ENCODE measurements around the gene SLC15A1. TPM values are rescaled to one million over a fixed set of nuclear protein-coding genes. Genes with fewer than 3 reads are reported as not detected.

Gene SLC15A1
- polyA plus RNA-seq, 1 donor (not counting 4 experiments of a cell fraction or from before 2014, with no cell fraction given) = 0.10 TPM

- Histone ChIP-seq H3K4me3 (ENCODE audit: control insufficient read depth in 2 of 3, extremely low read depth in 1 of 3, insufficient read depth in 2 of 3, low read depth in 1 of 3, low read length in 3 of 3) (no peak overlapping the region), H3K36me3 (ENCODE audit: control insufficient read depth in 2 of 2, extremely low read depth in 1 of 2, insufficient read depth in 2 of 2, low read length in 2 of 2) (no peaks in the 10 kb centered on the region), H3K9me1 (ENCODE audit: control insufficient read depth, extremely low read depth, insufficient read depth, low read length) (no peaks in the 10 kb centered on the region), H3K27me3 (ENCODE audit: control insufficient read depth, extremely low read depth, insufficient read depth, low read length) (no peaks in the 10 kb centered on the region), H3K9me3 (ENCODE audit: control insufficient read depth, low read depth, low read length) (no peaks in the 10 kb centered on the region), H3K4me1 (ENCODE audit: control insufficient read depth, extremely low read depth, insufficient read depth, low read length) (no peaks in the 10 kb centered on the region), H2AFZ (ENCODE audit: control insufficient read depth, low read length) (no peak overlapping the region), H4K20me1 (ENCODE audit: control insufficient read depth, extremely low read depth, insufficient read depth, low read length) (no peaks in the 10 kb centered on the region), H3K27ac (ENCODE audit: control insufficient read depth, insufficient read depth, low read length) (no peak overlapping the region), H3K9ac (ENCODE audit: control insufficient read depth, extremely low read depth, insufficient read depth, low read length) (no peak overlapping the region), H3K79me2 (ENCODE audit: control insufficient read depth, insufficient read depth, low read length) (no peaks in the 10 kb centered on the region), H3K4me2 (ENCODE audit: control insufficient read depth, extremely low read depth, insufficient read depth, low read depth, low read length) (no peak overlapping the region)
- DNase-seq (ENCODE audit: low read depth, low spot score) (no peak), FAIRE-seq (no peak)
- dilution Hi-C loops (cut with MboI; ENCODE audit: extremely low pct_ligation_motif_present, low sequenced_read_pairs) = no loop called here
- no peak for TF ChIP-seq EZH2 (IDR thresholded peaks at IDR 0.05; ENCODE audit: low read length)
- TF ChIP-seq CTCF (optimal IDR thresholded peaks at IDR 0.05 in 1 of 3, IDR thresholded peaks at IDR 0.05 in 1 of 3, conservative IDR thresholded peaks at IDR 0.05 in 1 of 3; ENCODE audit: extremely low read depth in 1 of 3, insufficient read depth in 2 of 3, low read length in 3 of 3) = no peak
These were observed 101.9 kb downstream of the SLC15A1 start for GRCh38 chr13:98650396-98651107.

- no peaks in the 10 kb centered on the region for H3K9me3 ChIP-seq (ENCODE audit: control insufficient read depth, low read depth, low read length)
- no peak overlapping the region for H2AFZ ChIP-seq (ENCODE audit: control insufficient read depth, low read length)
- H3K4me1 ChIP-seq (ENCODE audit: control insufficient read depth, extremely low read depth, insufficient read depth, low read length) = no peaks in the 10 kb centered on the region
- DNase-seq (ENCODE audit: low read depth, low spot score) (no peak), FAIRE-seq (no peak)
- H3K4me3 ChIP-seq (ENCODE audit: control insufficient read depth in 2 of 3, extremely low read depth in 1 of 3, insufficient read depth in 2 of 3, low read depth in 1 of 3, low read length in 3 of 3) = no peak overlapping the region
- H3K36me3 ChIP-seq (ENCODE audit: control insufficient read depth in 2 of 2, extremely low read depth in 1 of 2, insufficient read depth in 2 of 2, low read length in 2 of 2) = no peaks in the 10 kb centered on the region
- no peak overlapping the region for H3K27ac ChIP-seq (ENCODE audit: control insufficient read depth, insufficient read depth, low read length)
- H3K9ac ChIP-seq (ENCODE audit: control insufficient read depth, extremely low read depth, insufficient read depth, low read length) = no peak overlapping the region
- no peaks in the 10 kb centered on the region for H4K20me1 ChIP-seq (ENCODE audit: control insufficient read depth, extremely low read depth, insufficient read depth, low read length)
- TF ChIP-seq CTCF (optimal IDR thresholded peaks at IDR 0.05 in 1 of 3, IDR thresholded peaks at IDR 0.05 in 1 of 3, conservative IDR thresholded peaks at IDR 0.05 in 1 of 3; ENCODE audit: extremely low read depth in 1 of 3, insufficient read depth in 2 of 3, low read length in 3 of 3) = no peak
- no peak overlapping the region for H3K4me2 ChIP-seq (ENCODE audit: control insufficient read depth, extremely low read depth, insufficient read depth, low read depth, low read length)
- no peaks in the 10 kb centered on the region for H3K79me2 ChIP-seq (ENCODE audit: control insufficient read depth, insufficient read depth, low read length)
- H3K9me1 ChIP-seq (ENCODE audit: control insufficient read depth, extremely low read depth, insufficient read depth, low read length) = no peaks in the 10 kb centered on the region
- no peaks in the 10 kb centered on the region for H3K27me3 ChIP-seq (ENCODE audit: control insufficient read depth, extremely low read depth, insufficient read depth, low read length)
- dilution Hi-C loops (cut with MboI; ENCODE audit: extremely low pct_ligation_motif_present, low sequenced_read_pairs) = no loop called here
These were observed 102.6 kb downstream of the SLC15A1 start for GRCh38 chr13:98649861-98650260.

Data from keratinocyte (primary cell).